ENCODE data around the gene STARD7. TPM values are rescaled to one million over a fixed set of nuclear protein-coding genes. Genes with fewer than 3 reads are reported as not detected.

STARD7 gene
- total RNA-seq, 1 experiment from 2014 or later = 105 TPM

DNA sequence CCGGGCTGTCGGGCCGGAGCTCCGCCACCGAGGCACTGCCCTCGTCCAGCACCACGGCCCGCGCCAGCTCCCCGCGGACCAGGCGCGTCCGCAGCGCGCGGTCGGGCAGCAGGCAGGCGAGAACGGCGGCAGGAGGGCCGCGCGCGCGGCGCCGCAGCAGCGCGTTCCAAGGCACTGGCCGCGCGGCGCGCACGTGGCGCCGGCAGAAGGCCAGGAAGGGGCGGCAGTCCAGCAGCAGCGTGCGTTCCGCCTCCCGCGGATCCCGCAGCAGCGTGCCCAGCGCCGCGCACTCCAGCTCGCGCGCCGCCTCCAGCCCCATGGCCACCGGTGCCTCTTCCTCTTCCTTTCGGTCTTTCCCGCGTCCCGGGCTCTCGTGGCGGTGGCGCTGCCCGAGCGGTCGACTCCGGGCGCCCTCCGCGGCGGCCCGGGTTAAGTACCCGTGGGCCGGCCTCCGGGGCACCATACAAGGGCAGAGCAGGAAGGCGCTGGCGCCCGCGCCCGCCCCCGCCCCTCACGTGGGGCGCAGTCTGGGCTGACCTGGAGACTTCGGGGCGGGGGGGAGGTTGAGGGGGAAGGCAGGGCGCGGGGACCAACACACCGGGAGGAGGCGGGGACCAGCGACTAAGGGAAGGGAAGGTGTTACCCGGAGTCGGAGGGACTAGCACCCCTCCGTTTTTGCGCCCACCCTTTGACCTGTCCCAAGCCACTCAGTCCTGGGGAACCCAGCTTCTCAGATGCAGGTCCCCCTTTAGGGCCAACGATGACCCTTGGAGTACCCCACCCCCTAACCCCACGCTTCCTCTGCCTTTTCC is 63.4 kb downstream of the STARD7 start, which contains the start of gene DUSP2:
Gene DUSP2 (minus strand): TSS at position 405 of the 812 bp plus-strand sequence. CDS start 86 bp downstream, at position 319.
- CTCF ChIA-PET = interaction anchor here (0.6 to 1.0 kb wide), 2 partner anchors 35 to 136 kb away, joined by 3 read pairs; no protein-coding TSS in a partner anchor
- Mint-ChIP-seq H3K36me3 (ENCODE audit: insufficient read depth, unreplicated experiment) (peaks cover 4% of the 10 kb centered on the region), H3K27ac (ENCODE audit: low read depth, unreplicated experiment) (no peak within 1 kb of the TSS), H3K27me3 (ENCODE audit: insufficient read depth, unreplicated experiment) (no peaks in the 10 kb centered on the region), H3K9me3 (ENCODE audit: unreplicated experiment) (no peaks in the 10 kb centered on the region), H3K4me1 (ENCODE audit: insufficient read depth, unreplicated experiment) (peaks cover 17% of the 10 kb centered on the region), H3K4me3 (ENCODE audit: unreplicated experiment) (peak within 1 kb of the TSS; percentile 78)
- TF ChIP-seq, protein P1, sequence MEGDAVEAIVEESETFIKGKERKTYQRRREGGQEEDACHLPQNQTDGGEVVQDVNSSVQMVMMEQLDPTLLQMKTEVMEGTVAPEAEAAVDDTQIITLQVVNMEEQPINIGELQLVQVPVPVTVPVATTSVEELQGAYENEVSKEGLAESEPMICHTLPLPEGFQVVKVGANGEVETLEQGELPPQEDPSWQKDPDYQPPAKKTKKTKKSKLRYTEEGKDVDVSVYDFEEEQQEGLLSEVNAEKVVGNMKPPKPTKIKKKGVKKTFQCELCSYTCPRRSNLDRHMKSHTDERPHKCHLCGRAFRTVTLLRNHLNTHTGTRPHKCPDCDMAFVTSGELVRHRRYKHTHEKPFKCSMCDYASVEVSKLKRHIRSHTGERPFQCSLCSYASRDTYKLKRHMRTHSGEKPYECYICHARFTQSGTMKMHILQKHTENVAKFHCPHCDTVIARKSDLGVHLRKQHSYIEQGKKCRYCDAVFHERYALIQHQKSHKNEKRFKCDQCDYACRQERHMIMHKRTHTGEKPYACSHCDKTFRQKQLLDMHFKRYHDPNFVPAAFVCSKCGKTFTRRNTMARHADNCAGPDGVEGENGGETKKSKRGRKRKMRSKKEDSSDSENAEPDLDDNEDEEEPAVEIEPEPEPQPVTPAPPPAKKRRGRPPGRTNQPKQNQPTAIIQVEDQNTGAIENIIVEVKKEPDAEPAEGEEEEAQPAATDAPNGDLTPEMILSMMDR (IDR thresholded peaks at IDR 0.05; ENCODE audit: unreplicated experiment) = no peak
- POLR2A ChIA-PET = interaction anchor here (1.0 kb wide), 1 partner anchor 63 kb away, joined by 4 read pairs; no protein-coding TSS in a partner anchor
- intact Hi-C loops (cut with micrococcal nuclease) = no loop called here
- DNase-seq (ENCODE audit: unreplicated experiment) = peak; percentile 65
- no TSS peak for BruUV-seq (replicated peaks)

DNA sequence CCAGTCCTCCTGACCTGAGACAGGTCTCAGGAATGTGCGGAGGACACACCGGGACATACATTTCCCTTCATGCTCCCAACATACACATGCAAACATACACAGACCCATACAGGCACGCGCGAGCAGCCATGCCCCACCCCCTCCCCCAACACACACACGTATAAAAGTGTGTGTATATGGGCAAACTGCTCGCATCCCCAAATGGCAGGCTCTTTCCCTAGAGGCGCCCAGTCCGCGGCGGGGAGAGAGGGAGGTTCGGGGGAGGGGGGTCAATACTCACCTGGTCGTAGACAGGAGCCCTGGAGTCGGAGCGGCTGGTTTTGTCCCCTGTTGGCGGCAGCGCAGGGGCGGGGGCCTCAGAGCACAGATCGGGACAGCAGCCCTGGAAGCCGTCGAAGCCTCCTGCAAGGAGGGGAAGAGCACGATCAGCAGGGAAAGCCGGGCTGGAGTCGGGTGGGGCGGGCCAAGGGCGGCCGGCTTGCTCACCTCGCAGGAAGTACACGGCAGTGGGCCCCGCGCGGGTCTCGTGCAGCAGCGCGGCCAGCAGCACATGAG is 64.1 kb downstream of the STARD7 start:
- peaks cover 17% of the 10 kb centered on the region for H3K4me1 Mint-ChIP-seq (ENCODE audit: insufficient read depth, unreplicated experiment)
- peak; percentile 5 for DNase-seq (ENCODE audit: unreplicated experiment)
- ChIA-PET POLR2A (interaction anchor here (1.0 kb wide), 1 partner anchor 64 kb away, joined by 4 read pairs; no protein-coding TSS in a partner anchor), CTCF (interaction anchor here (1.0 kb wide), 1 partner anchor 36 kb away, joined by 3 read pairs; no protein-coding TSS in a partner anchor)
- H3K36me3 Mint-ChIP-seq (ENCODE audit: insufficient read depth, unreplicated experiment) = peaks cover 4% of the 10 kb centered on the region
- no peaks in the 10 kb centered on the region for H3K9me3 Mint-ChIP-seq (ENCODE audit: unreplicated experiment)
- intact Hi-C loops (cut with micrococcal nuclease) = no loop called here
- TF ChIP-seq, protein P1 (IDR thresholded peaks at IDR 0.05; ENCODE audit: unreplicated experiment) = no peak
- BruUV-seq (replicated peaks) = TSS peak; percentile 55
- H3K4me3 Mint-ChIP-seq (ENCODE audit: unreplicated experiment) = peak overlapping the region; percentile 78
- no peak overlapping the region for H3K27ac Mint-ChIP-seq (ENCODE audit: low read depth, unreplicated experiment)
- H3K27me3 Mint-ChIP-seq (ENCODE audit: insufficient read depth, unreplicated experiment) = no peaks in the 10 kb centered on the region

- CTCF ChIA-PET = no interaction called here
- Mint-ChIP-seq H3K9me3 (ENCODE audit: unreplicated experiment) (no peaks in the 10 kb centered on the region), H3K27ac (ENCODE audit: low read depth, unreplicated experiment) (no peak overlapping the region), H3K36me3 (ENCODE audit: insufficient read depth, unreplicated experiment) (peaks cover 4% of the 10 kb centered on the region), H3K27me3 (ENCODE audit: insufficient read depth, unreplicated experiment) (no peaks in the 10 kb centered on the region), H3K4me3 (ENCODE audit: unreplicated experiment) (peak overlapping the region; percentile 78), H3K4me1 (ENCODE audit: insufficient read depth, unreplicated experiment) (peaks cover 17% of the 10 kb centered on the region)
- intact Hi-C loops (cut with micrococcal nuclease) = no loop called here
- BruUV-seq (replicated peaks) = no TSS peak
- DNase-seq (ENCODE audit: unreplicated experiment) = peak; percentile 10
- TF ChIP-seq, protein P1 (IDR thresholded peaks at IDR 0.05; ENCODE audit: unreplicated experiment) = no peak
- POLR2A ChIA-PET = no interaction called here
Measured at GRCh38 chr2:96143848-96144480, 64.7 kb downstream of the STARD7 start.
